HL-60 (cell line): ENCODE data around the gene HACD1.

Source experiments
- CTCF ChIP-seq: IDR thresholded peaks from one replicate; pipeline ENCODE4 v1.5.1; 2011; ENCODE audit warnings: low read length, control low read depth, inconsistent platforms; ENCODE audit not compliant: insufficient read depth
- GABPA ChIP-seq: IDR thresholded peaks from 2 replicates; pipeline ENCODE4 v1.6.1; 2012; ENCODE audit warnings: low read depth
- POLR2AphosphoS5 ChIP-seq: IDR thresholded peaks from 2 replicates; pipeline ENCODE4 v1.6.1; 2012; ENCODE audit warnings: low read depth
- REST ChIP-seq: IDR thresholded peaks from 2 replicates; pipeline ENCODE4 v1.6.1; 2012; ENCODE audit warnings: low read depth; ENCODE audit not compliant: insufficient replicate concordance
- SPI1 ChIP-seq: IDR thresholded peaks from 2 replicates; pipeline ENCODE4 v1.6.1; 2012; ENCODE audit warnings: low read depth, mild to moderate bottlenecking, borderline replicate concordance

DNA sequence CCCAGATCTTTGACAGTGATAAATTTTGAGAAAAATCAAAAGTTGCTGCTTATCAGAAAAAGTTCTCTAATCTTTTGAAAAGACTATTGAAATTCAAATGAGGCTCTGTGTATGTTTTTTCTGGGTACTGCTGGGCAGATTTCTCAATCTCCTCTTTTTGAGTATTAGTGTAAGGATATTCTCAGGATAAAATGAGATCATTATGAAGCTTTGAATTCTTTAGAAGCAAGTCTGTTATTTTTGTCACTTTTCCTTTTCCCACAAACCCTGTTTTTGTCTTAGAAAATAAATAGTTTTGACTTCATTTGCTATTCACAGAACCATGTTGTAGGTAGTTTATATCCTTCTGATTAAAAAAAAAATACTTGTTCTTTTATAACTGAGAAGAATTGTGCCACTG lies 34.7 kb upstream of the HACD1 start:
- no peak for TF ChIP-seq CTCF
- TF ChIP-seq REST = no peak
- TF ChIP-seq POLR2AphosphoS5 = no peak
- TF ChIP-seq SPI1 = no peak
- no peak for TF ChIP-seq GABPA
